Dermis microvascular lymphatic vessel endothelial cell (primary cell): ENCODE results near the gene TUT1. TPM values are rescaled to one million over a fixed set of nuclear protein-coding genes. Genes with fewer than 3 reads are reported as not detected.
"Not testable (repeated sequence)": the region's sequence is repeated elsewhere in the genome, so short reads cannot be mapped to it uniquely, and the experiment has no call there.

Source experiments
- DNase-seq, 2 donors: peaks; one replicate each; pipeline versions ENCODE4 v3.0.0 to v3.0.0-alpha.2; 2010; ENCODE audit warnings: low read depth in 2 of 2
- total RNA-seq: library from RNA; depleted of rRNA; stranded (reverse); fragments of >200 nt; gene quantifications from 2 replicates; pipeline ENCODE4 v1.2.1, GENCODE V29; 2014

TUT1 gene
- total RNA-seq, 1 donor from 2014 or later, result 8.9 TPM

DNA sequence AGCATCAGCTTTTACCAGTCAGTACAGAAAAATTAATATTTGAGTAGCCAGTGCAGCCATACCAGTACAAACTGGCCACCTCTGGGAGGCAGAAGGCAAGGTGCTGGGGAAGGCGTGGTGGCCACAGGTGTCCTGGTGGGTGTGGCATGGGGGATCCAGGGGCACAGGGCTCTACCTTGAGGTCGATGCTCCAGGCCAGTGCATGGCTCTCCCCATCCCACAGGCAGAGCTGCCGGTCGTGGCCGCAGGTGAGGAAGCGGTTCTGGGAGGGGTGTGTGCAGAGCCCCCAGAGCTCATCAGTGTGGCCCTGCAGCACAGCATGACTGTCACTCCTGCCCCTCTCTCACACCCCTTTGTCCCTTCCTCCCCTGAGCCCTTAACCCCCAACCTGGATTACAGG, 14.1 kb upstream of the TUT1 start:
- DNase-seq, result no peak

GRCh38 chr11:62604460-62605120, 13.3 kb upstream of the TUT1 start:
- no peak for DNase-seq

- no peak for DNase-seq
These were observed 12.5 kb upstream of the TUT1 start for GRCh38 chr11:62603776-62604299.

DNA sequence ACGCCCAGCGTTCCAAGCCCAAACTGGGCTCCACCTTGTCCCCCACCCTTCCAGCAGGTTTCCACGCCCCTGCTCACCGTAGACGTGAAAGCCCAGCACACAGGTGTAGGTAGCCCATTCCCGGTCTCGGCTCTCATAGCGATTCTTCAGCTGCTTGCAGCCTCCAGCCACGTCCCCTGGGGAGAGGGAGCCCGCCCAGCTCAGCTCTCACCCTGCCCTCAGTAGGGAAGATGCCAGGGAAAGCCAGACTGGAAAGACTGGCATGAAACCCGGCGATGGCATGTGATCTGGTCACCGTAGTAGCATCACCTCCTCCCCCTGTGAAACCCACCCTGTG, 11.7 kb upstream of the TUT1 start:
- no peak for DNase-seq

DNA sequence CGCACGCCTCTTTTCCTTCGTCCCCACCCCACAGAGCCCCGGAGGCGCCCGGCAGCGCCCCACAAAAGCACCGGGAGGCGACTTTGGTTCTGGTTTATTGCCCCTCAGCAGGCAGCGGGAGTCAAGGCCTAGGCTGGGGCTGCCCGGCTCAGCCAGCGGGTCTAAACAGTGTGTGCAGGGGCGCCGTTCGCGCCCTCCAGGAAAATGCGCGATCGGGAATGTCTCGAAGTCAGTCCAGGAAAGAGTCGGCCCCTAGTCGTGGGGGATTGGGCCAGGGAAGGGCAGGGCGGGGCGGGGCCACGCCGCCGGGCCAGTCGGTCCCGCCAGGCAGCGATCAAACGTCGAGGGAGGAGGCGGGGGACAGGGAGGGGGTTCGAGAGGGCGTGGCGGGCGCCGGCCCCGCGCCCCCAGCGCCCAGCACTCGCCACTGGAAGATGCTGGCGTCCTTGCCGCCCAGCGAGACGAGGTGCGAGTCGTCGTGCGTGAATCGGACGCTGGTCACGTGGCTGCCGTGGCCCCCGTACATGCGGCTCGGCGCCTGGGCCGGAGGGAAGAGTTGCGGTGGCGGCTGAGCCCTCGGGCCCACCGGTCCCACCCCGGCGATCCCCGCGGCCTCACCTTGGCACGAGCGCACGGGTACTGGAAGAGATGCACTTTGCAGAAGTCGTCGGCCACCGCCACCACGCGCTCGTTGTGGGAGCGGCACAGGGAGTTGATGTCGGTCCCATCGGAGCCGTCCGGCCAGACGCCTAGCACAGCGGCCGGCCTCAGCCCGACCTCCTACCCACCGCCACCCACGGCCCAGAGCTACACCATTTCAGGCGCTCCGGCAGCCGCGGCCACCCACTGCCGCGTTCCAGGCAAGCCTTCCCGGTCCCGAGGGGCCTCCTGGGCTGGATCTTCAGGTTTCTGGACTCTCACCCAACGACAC, 11.1 kb upstream of the TUT1 start:
- DNase-seq, result peak in 1 of 2 donors; percentile 76

GRCh38 chr11:62601372-62602140, 10.2 kb upstream of the TUT1 start, which contains the start of gene MTA2:
Gene MTA2, minus strand, starts transcription at chr11:62601865. Its CDS starts 415 bp downstream, at chr11:62601450.
- DNase-seq, result peak; percentile 94 to 98

DNA sequence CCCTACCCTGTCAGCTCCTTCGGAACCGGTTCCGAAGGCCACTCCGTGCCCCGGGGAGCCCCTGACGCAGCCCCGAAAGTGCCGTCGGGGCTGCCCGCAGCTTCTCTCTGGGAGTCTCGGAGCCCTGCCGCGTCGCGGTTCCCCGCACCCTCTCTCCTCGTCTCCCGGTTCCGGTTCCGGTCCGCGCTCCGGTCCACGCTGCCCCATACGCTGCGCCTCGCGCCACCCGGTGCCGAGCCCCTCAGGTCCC, 9.7 kb upstream of the TUT1 start:
- peak in 1 of 2 donors; percentile 52 for DNase-seq

DNA sequence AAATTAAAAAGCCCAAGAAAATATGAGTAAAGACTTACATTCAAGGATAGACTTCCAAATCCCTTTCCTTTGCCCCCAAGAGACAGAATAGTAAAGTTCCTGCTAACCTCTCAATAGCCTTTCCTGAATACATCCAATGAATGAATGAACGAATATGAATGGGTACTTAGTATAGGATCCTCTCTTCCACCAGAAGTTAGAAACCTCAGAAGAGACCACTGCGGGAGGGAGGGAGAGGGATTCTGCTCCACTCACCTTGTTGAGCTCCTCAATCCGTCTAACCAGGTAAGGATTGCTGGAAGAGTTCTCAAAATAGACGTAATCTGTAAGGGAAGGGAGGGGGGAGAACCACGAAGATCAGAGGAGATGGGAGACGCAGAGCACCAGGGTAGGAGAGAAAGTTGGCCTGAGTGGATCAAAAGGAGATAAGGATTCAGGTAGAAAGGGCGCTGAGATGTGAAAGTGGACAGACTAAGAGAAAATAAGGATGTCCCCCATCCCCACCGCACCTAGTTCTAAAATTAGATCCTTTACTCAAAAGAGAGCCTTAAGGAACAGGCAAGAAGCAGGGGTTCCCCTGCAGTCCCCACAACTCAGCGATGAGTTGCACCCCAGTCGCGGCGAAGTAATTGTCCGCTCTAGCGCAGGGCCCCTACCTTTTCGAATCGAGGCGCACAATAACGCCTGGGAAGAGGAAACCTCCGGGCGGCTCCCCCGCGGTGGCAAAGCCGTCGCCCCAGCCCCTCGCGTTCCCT, 9.2 kb upstream of the TUT1 start:
- DNase-seq, result no peak

DNA sequence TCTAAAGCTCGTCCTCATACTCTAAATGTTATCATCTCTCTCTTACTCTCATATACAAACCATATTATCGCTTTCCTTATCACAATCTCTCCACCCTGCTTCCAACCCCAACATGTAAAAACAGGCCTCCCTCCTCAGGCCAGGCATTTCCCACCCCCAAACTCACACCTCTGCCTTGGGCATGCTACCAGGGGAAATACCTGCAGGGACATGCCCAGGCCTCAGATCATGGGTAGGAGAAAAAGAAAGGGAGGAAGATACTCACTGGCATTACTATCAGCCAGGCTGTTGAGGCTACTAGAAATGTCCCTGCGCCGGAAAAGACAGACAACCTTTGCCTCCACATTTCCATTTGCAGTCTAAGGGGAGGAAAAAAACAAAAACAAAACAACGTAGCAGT, 8.6 kb upstream of the TUT1 start:
- no peak for DNase-seq

DNA sequence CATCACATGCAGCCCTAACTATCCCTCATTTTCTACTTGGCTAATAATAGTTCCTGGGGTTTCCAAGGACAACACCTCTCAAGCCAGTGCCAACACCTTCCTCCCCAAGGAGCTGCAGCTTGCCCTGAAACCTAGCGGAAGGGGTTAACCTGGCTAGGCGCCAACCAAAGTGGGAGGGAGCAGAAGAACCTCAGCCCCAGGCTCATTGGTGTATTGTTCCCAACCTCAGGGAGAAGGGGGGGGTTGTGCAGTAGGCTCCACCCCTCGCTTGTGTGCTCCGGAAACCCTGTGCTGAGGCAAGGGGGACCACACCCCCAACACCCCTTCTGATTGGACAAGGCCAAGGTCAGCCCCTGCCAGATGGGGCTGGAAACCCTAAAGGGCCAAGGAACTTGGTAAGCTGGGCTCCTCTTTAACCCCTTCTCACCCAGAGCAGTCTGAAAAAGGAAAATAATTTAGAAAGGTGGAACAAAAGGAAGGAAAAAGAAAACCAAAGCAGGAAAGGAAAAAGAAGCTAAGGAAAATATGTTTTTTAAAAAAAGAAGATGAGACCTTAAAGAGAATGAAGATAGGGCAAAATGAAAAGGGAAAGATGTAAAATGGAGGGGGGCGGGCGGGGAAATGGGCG, 7.9 kb upstream of the TUT1 start:
- DNase-seq, result peak; percentile 90 to 98

DNA sequence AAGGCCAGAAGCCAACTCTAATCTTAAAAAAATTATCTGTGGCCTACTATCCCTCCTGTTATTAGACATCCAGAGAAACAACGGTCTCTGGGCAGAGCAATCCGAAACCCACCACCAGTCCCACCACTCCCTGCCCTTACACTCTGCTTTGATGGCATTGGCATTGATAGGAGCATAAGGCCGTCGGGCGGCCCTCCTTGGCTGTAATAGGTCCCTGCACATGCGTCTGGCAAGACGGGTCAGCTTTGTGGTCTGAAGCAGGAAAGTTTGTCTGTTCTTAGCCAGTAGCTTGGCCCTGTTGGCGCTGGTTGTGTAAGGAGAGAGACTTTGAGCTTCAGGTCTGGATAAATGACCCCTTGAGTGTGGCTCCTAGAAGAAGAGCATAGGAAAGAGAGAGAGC, 3.8 kb upstream of the TUT1 start:
- DNase-seq, result no peak

DNA sequence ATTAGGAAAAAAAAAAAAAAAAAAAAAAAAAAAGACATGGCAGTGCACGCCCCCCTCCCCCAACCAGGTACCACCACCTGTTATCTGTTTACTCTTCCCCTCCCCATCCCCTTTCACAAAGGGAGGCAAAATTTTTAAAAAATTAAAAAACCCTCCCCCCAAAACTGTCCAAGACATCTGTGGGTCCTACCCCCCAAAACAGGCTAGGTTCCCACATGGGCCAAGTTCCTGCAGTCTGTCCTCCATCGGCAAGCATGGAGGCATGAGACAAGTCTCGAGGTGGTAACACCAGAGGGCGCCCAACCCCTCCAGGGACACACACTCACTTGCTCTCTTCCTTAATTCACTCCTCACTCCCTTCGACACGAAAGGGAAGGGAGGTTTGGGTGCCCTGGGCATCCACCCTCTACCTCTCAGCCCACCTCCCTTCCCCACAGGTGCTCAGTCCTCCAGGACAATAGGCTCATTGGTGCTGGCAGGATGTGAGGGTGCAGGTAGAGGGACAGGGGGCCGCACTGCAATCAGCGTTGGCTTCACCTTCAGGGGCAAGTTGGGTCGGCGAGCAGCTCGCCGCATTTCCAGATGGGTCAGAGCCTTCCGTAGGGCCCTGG, 2.2 kb upstream of the TUT1 start:
- DNase-seq, result peak in 1 of 2 donors; percentile 79

DNA sequence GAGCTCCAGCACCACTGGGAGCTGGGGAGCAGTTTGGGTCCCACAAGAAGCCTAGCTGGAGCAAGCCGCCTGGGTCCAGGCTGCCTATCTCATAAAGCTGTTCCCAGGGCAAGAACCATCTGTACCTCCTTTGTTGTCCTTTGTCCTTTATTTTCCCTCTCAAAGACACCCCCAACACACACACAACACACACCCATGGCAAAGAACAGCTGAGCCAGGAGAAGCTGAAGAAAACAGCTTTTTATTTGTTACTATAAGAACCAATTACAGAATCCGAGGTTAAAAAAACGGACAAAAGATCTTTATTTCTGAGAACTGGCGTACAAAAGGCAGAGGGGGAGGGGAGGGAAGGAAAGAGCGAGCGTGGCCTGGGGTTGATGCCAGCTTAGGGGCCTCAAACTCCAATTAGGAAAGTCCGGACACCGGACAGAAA, 1.7 kb upstream of the TUT1 start:
- DNase-seq, result no peak

DNA sequence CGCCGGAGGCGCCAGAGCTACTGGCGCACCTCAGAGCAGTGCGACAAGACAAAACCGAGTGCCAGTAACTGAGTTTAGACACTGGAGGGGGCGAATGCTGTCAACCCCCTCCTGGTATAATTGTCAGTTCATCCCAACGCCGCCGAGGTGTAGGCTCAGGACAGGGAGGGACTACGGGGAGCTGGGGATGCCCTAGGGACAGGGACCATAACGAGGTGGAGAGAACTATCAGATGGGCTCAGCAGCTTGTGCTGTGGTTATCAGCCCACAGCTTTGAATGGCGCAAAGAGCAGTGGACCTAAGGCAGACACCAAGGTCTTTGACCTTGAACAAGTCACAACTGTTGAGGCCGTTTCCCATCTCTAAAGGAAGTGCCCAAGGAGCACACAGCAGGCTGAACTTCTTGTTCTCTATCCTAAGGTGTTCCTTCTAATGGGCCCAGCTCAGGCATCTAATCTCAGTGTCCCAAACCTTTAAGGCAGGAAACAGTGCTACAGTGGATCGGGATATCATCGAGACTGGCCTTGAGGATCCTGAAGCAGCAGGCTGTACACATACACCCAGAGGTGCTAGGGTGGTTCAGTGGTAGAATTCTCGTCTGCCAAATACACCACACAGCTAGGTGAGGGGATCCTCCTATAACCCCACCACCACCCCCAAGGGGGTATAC, 958 bp upstream of the TUT1 start:
- DNase-seq, result no peak

GRCh38 chr11:62588966-62589637, 2.2 kb downstream of the TUT1 start:
- peak in 1 of 2 donors; percentile 48 for DNase-seq

- not testable (repeated sequence) for DNase-seq
These were observed 6.0 kb downstream of the TUT1 start for GRCh38 chr11:62585356-62585755.

DNA sequence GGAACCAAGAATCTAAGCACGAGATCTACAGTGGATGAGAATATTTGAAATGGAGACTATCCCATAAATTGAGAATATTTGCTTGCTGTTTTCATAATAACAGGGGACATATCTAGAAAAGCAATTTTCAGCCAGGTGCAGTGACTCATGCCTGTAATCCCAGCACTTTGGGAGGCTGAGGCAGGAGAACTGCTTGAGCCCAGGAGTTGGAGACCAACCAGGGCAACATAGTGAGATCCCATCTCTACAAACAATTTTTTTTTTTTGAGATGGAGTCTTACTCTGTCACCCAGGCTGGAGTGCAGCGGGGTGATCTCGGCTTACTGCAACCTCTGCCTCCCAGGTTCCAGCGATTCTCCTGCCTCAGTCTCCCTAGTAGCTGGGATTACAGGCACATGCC, 9.6 kb downstream of the TUT1 start:
- not testable (repeated sequence) for DNase-seq

- DNase-seq, result no peak
These were observed 10.2 kb downstream of the TUT1 start for GRCh38 chr11:62580959-62581715.

DNA sequence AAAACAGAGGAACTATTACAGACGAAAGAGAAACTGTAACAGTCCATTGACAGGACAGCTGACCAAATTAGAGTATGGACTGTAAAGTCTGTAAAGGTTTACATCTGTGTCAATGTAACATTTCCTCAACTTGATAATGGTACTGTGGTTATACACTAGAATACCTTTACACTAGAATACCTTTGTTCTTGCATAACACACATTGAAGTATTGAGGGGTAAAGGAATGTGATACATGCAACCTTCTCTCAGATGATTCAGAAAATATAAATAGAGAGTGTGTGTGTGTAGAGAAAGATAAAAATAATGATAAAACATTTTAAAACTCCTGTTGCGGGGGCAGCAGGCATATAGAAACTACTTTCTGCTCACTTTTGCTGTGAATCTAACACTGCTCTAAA, 12.1 kb downstream of the TUT1 start:
- no peak for DNase-seq
